ENCODE measurements around the gene CCDC175.

DNA sequence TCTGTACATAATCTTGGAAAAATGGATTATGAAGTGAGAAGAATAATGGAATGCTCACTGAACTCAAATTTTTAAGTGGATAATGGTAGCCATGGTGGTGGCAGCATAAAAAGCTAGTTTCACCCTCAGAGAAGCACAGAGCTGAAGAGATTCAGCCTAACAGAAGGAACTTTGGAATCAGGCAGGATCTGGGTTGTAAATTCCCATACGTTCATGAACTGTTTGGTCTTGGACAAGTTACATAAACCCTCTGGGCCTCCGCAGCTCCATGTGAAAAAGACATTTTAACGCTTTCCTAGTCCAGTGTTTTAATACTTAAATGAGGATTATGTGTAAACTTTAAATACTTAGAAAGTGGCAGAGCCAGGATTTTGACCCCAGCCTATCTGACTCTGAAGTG is 65.6 kb downstream of the CCDC175 start:
- TF ChIP-seq, protein P1, sequence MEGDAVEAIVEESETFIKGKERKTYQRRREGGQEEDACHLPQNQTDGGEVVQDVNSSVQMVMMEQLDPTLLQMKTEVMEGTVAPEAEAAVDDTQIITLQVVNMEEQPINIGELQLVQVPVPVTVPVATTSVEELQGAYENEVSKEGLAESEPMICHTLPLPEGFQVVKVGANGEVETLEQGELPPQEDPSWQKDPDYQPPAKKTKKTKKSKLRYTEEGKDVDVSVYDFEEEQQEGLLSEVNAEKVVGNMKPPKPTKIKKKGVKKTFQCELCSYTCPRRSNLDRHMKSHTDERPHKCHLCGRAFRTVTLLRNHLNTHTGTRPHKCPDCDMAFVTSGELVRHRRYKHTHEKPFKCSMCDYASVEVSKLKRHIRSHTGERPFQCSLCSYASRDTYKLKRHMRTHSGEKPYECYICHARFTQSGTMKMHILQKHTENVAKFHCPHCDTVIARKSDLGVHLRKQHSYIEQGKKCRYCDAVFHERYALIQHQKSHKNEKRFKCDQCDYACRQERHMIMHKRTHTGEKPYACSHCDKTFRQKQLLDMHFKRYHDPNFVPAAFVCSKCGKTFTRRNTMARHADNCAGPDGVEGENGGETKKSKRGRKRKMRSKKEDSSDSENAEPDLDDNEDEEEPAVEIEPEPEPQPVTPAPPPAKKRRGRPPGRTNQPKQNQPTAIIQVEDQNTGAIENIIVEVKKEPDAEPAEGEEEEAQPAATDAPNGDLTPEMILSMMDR (conservative IDR thresholded peaks at IDR 0.05): no peak
- TF ChIP-seq EZH2 (IDR thresholded peaks at IDR 0.05; ENCODE audit: low read depth): no peak
